H1 (cell line): ENCODE measurements around the gene C3orf85.

ENCODE experiments used
- EZH2 ChIP-seq: fragments of 200-600 bp; sonication (generic); IDR thresholded peaks from 2 replicates; pipeline ENCODE4 v1.7.1; 2012; ENCODE audit warnings: low read depth, mild to moderate bottlenecking, moderate library complexity, low read length, inconsistent platforms; ENCODE audit not compliant: severe bottlenecking
- POLR2A ChIP-seq, 2 experiments: IDR thresholded peaks; 1 replicate in 1 of 2; 2 replicates in 1 of 2; pipeline ENCODE4 v1.6.1; 2011; ENCODE audit warnings: low read depth in 2 of 2, low read length in 2 of 2, mild to moderate bottlenecking in 2 of 2; ENCODE audit errors: control extremely low read depth in 1 of 2
- POLR2AphosphoS5 ChIP-seq: IDR thresholded peaks from 2 replicates; pipeline ENCODE4 v1.6.1; 2011; ENCODE audit warnings: low read depth, low read length
- TF ChIP-seq, protein P1 (sequence below), 3 experiments: IDR thresholded peaks; 1 replicate in 2 of 3; 2 replicates in 1 of 3; pipeline versions ENCODE4 v1.5.1 to v1.6.1; 2011; ENCODE audit warnings: low read length in 3 of 3, mild to moderate bottlenecking in 3 of 3, inconsistent platforms in 2 of 3, low read depth in 1 of 3, moderate library complexity in 1 of 3; ENCODE audit not compliant: insufficient read depth in 1 of 3; ENCODE audit errors: control extremely low read depth in 1 of 3

DNA sequence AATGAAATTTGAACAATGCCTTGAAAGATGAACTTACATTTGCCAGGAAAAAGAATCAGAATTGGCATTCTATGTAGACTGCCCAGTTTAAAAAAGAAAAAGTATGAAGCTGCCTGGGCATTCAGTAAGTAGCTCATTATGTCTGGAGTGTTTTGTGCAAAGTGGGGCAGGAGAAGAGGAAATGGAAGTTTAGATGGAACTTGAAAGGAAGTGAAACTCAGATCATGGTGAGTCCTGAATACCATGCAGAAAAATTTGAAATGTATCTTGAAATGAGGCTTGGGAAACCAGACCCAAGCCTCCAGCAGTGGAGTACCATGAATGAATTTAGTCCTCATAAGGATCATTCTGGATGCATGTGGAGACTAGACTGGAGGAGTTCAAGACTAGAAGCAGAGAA, 13.8 kb upstream of the C3orf85 start:
- TF ChIP-seq, protein P1, sequence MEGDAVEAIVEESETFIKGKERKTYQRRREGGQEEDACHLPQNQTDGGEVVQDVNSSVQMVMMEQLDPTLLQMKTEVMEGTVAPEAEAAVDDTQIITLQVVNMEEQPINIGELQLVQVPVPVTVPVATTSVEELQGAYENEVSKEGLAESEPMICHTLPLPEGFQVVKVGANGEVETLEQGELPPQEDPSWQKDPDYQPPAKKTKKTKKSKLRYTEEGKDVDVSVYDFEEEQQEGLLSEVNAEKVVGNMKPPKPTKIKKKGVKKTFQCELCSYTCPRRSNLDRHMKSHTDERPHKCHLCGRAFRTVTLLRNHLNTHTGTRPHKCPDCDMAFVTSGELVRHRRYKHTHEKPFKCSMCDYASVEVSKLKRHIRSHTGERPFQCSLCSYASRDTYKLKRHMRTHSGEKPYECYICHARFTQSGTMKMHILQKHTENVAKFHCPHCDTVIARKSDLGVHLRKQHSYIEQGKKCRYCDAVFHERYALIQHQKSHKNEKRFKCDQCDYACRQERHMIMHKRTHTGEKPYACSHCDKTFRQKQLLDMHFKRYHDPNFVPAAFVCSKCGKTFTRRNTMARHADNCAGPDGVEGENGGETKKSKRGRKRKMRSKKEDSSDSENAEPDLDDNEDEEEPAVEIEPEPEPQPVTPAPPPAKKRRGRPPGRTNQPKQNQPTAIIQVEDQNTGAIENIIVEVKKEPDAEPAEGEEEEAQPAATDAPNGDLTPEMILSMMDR (IDR thresholded peaks at IDR 0.05; ENCODE audit: control extremely low read depth in 1 of 3, insufficient read depth in 1 of 3, low read depth in 1 of 3, low read length in 3 of 3), result no peak
- no peak for TF ChIP-seq POLR2A (IDR thresholded peaks at IDR 0.05; ENCODE audit: control extremely low read depth in 1 of 2, low read depth in 2 of 2, low read length in 2 of 2)
- no peak for TF ChIP-seq EZH2
- no peak for TF ChIP-seq POLR2AphosphoS5
